HG03565 (cell line): Measurements from ENCODE around the gene TRIO.

Source experiments
- ATAC-seq: cut with Tn5 transposase; IDR thresholded peaks from one replicate; pipeline ENCODE4 v1.9.1; 2021; ENCODE audit warnings: mild to moderate bottlenecking, moderate library complexity; ENCODE audit not compliant: unreplicated experiment

The TRIO gene

GRCh38 chr5:14183187-14183939 lies 40.2 kb downstream of the TRIO start:
- no peak for ATAC-seq

GRCh38 chr5:14184082-14184481 lies 40.9 kb downstream of the TRIO start:
- no peak for ATAC-seq

- ATAC-seq, result no peak
These were observed 41.6 kb downstream of the TRIO start for GRCh38 chr5:14184725-14185124.

GRCh38 chr5:14185326-14186058 lies 42.4 kb downstream of the TRIO start:
- ATAC-seq, result no peak

GRCh38 chr5:14186059-14186830 lies 43.1 kb downstream of the TRIO start:
- ATAC-seq, result no peak

- no peak for ATAC-seq
These were observed 44.0 kb downstream of the TRIO start for GRCh38 chr5:14187157-14187556.

GRCh38 chr5:14187660-14188059 lies 44.5 kb downstream of the TRIO start:
- no peak for ATAC-seq

- ATAC-seq, result no peak
These were observed 45.6 kb downstream of the TRIO start for GRCh38 chr5:14188778-14189177.

GRCh38 chr5:14189680-14190079 lies 46.5 kb downstream of the TRIO start:
- no peak for ATAC-seq

- no peak for ATAC-seq
These were observed 47.3 kb downstream of the TRIO start for GRCh38 chr5:14190194-14191164.

GRCh38 chr5:14191325-14191724 lies 48.2 kb downstream of the TRIO start:
- no peak for ATAC-seq

- ATAC-seq, result no peak
These were observed 50.4 kb downstream of the TRIO start for GRCh38 chr5:14193496-14193895.

- ATAC-seq, result no peak
These were observed 52.4 kb downstream of the TRIO start for GRCh38 chr5:14195588-14195987.

GRCh38 chr5:14197056-14197455 lies 53.9 kb downstream of the TRIO start:
- ATAC-seq, result no peak

- ATAC-seq, result no peak
These were observed 56.8 kb downstream of the TRIO start for GRCh38 chr5:14199902-14200301.

GRCh38 chr5:14200312-14200990 lies 57.3 kb downstream of the TRIO start:
- no peak for ATAC-seq

- ATAC-seq, result no peak
These were observed 58.3 kb downstream of the TRIO start for GRCh38 chr5:14201325-14202045.

- ATAC-seq, result peak; percentile 33
These were observed 59.3 kb downstream of the TRIO start for GRCh38 chr5:14202462-14202861.

- no peak for ATAC-seq
These were observed 61.0 kb downstream of the TRIO start for GRCh38 chr5:14204011-14204670.
